Panc1 (cell line): ENCODE results near the gene TANC1.

Experiments
- POLR2AphosphoS5 ChIP-seq: IDR thresholded peaks from 2 replicates; pipeline ENCODE4 v1.6.1; 2012; ENCODE audit warnings: mild to moderate bottlenecking, low read depth, low read length, moderate library complexity
- SIN3A ChIP-seq: IDR thresholded peaks from 2 replicates; pipeline ENCODE4 v1.6.1; 2012; ENCODE audit warnings: low read depth, mild to moderate bottlenecking, low read length, moderate library complexity, borderline replicate concordance; ENCODE audit not compliant: insufficient read depth
- TCF7L2 ChIP-seq: IDR thresholded peaks from 2 replicates; pipeline ENCODE4 v1.6.1; 2011; ENCODE audit warnings: mild to moderate bottlenecking, low read depth, low read length, inconsistent platforms
- TF ChIP-seq, protein P1 (sequence below): fragments of 450-650 bp; IDR thresholded peaks from 2 replicates; pipeline ENCODE4 v1.5.1; 2017; ENCODE audit warnings: mild to moderate bottlenecking
- TF ChIP-seq, protein P2 (sequence below), 2 experiments: IDR thresholded peaks; 2 replicates each; pipeline ENCODE4 v1.6.1; 2011 to 2012; ENCODE audit warnings: low read depth in 2 of 2, control low read depth in 1 of 2, low read length in 1 of 2, mild to moderate bottlenecking in 1 of 2, moderate library complexity in 1 of 2; ENCODE audit not compliant: insufficient read depth in 1 of 2

DNA sequence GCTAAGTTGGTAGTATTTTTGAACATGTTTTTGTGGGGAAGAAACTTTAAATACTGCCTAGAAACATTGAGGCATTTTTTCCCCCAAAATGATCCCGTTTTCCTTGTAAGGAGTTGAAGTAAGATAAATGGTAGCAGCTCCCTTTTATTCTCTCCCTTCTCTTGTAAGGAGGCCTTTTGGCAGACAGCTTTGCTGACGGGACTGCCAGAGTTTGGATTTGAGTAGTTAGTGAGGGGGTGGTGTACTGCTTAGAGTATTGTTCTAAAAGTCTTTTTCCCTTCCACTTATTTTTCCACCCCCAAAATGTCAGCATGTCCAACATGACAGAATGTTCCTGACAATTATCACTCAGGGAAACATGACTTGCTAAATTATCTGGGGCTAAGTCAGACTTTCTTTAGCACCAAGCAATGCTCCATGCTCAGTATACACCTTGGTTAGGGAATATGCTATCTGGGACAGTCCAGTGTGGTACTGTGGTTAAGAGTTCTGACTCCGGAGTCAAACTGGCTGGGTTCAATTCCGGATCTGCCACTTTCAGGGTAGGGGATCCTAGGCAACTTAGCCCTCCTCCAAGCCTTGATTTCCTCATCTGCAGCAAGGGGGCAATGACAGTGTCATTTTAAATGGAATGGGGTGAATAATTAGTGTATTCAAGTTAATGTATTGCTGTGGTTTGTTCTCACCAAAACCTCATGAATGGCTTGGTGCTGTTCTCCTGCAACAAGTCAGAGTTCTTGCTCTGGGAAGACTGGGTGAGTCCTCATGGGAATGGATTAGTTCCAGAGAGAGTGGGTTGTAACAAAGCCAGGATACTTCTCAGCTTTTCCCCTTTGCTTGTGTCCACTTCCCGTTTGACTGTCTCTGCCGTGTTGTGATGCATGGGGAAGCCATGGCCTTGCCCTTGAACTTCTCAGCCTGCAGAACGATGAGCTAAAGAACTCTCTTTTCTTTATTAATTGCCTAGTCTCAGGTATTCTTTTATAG is 116.2 kb downstream of the TANC1 start:
- TF ChIP-seq, protein P1, sequence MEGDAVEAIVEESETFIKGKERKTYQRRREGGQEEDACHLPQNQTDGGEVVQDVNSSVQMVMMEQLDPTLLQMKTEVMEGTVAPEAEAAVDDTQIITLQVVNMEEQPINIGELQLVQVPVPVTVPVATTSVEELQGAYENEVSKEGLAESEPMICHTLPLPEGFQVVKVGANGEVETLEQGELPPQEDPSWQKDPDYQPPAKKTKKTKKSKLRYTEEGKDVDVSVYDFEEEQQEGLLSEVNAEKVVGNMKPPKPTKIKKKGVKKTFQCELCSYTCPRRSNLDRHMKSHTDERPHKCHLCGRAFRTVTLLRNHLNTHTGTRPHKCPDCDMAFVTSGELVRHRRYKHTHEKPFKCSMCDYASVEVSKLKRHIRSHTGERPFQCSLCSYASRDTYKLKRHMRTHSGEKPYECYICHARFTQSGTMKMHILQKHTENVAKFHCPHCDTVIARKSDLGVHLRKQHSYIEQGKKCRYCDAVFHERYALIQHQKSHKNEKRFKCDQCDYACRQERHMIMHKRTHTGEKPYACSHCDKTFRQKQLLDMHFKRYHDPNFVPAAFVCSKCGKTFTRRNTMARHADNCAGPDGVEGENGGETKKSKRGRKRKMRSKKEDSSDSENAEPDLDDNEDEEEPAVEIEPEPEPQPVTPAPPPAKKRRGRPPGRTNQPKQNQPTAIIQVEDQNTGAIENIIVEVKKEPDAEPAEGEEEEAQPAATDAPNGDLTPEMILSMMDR, result no peak
- TF ChIP-seq, protein P2, sequence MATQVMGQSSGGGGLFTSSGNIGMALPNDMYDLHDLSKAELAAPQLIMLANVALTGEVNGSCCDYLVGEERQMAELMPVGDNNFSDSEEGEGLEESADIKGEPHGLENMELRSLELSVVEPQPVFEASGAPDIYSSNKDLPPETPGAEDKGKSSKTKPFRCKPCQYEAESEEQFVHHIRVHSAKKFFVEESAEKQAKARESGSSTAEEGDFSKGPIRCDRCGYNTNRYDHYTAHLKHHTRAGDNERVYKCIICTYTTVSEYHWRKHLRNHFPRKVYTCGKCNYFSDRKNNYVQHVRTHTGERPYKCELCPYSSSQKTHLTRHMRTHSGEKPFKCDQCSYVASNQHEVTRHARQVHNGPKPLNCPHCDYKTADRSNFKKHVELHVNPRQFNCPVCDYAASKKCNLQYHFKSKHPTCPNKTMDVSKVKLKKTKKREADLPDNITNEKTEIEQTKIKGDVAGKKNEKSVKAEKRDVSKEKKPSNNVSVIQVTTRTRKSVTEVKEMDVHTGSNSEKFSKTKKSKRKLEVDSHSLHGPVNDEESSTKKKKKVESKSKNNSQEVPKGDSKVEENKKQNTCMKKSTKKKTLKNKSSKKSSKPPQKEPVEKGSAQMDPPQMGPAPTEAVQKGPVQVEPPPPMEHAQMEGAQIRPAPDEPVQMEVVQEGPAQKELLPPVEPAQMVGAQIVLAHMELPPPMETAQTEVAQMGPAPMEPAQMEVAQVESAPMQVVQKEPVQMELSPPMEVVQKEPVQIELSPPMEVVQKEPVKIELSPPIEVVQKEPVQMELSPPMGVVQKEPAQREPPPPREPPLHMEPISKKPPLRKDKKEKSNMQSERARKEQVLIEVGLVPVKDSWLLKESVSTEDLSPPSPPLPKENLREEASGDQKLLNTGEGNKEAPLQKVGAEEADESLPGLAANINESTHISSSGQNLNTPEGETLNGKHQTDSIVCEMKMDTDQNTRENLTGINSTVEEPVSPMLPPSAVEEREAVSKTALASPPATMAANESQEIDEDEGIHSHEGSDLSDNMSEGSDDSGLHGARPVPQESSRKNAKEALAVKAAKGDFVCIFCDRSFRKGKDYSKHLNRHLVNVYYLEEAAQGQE (IDR thresholded peaks at IDR 0.05; ENCODE audit: insufficient read depth in 1 of 2, low read depth in 2 of 2, low read length in 1 of 2), result no peak
- TF ChIP-seq TCF7L2, result no peak
- no peak for TF ChIP-seq SIN3A
- TF ChIP-seq POLR2AphosphoS5, result no peak
